HCT116 (cell line): ENCODE results near the gene SAMD4A.

Experiments
- CEBPB ChIP-seq: IDR thresholded peaks from 2 replicates; pipeline ENCODE4 v1.6.1; 2012; ENCODE audit warnings: low read depth
- CTCF ChIP-seq, 3 experiments: fragments of 200-600 bp in 1 of 3; sonication (generic) in 1 of 3; IDR thresholded peaks in 2 of 3; conservative IDR thresholded peaks in 1 of 3; 2 replicates each; pipeline ENCODE4 v1.5.1; 2012 to 2017; ENCODE audit warnings: low read depth in 2 of 3, low read length in 2 of 3, antibody characterized with exemption in 1 of 3, borderline replicate concordance in 1 of 3, control low read depth in 1 of 3, mild to moderate bottlenecking in 1 of 3, mixed read lengths in 1 of 3, mixed run types in 1 of 3, moderate library complexity in 1 of 3; ENCODE audit not compliant: insufficient read depth in 1 of 3
- EGR1 ChIP-seq: IDR thresholded peaks from 2 replicates; pipeline ENCODE4 v1.6.1; 2012; ENCODE audit warnings: low read depth
- EZH2 ChIP-seq: fragments of 200-600 bp; sonication (generic); IDR thresholded peaks from 2 replicates; pipeline ENCODE4 v1.6.1; 2017; ENCODE audit warnings: antibody characterized with exemption, mixed run types
- FOSL1 ChIP-seq: IDR thresholded peaks from 2 replicates; pipeline ENCODE4 v1.6.1; 2012; ENCODE audit warnings: low read depth
- JUND ChIP-seq: IDR thresholded peaks from 2 replicates; pipeline ENCODE4 v1.6.1; 2012
- MAX ChIP-seq: IDR thresholded peaks from 2 replicates; pipeline ENCODE4 v1.6.1; 2012
- POLR2A ChIP-seq: IDR thresholded peaks from 2 replicates; pipeline ENCODE4 v1.7.0; 2011; ENCODE audit warnings: borderline replicate concordance; ENCODE audit not compliant: insufficient read depth, insufficient read length; ENCODE audit errors: extremely low read depth
- RAD21 ChIP-seq: IDR thresholded peaks from 2 replicates; pipeline ENCODE4 v1.6.1; 2012; ENCODE audit warnings: low read depth, mild to moderate bottlenecking
- REST ChIP-seq: IDR thresholded peaks from 2 replicates; pipeline ENCODE4 v1.6.1; 2012; ENCODE audit warnings: low read depth
- SIN3A ChIP-seq: IDR thresholded peaks from 2 replicates; pipeline ENCODE4 v1.6.1; 2012; ENCODE audit warnings: low read depth
- SRF ChIP-seq: IDR thresholded peaks from 2 replicates; pipeline ENCODE4 v1.6.1; 2012; ENCODE audit warnings: low read depth
- YY1 ChIP-seq: IDR thresholded peaks from 2 replicates; pipeline ENCODE4 v1.6.1; 2011; ENCODE audit warnings: low read length, low read depth, moderate library complexity, mild to moderate bottlenecking; ENCODE audit not compliant: insufficient replicate concordance; ENCODE audit errors: extremely low read depth
- ZNF274 ChIP-seq: fragments of 200-500 bp; sonication (Bioruptor generic); IDR thresholded peaks from 2 replicates; pipeline ENCODE4 v1.6.1; 2014; ENCODE audit warnings: mild to moderate bottlenecking, low read depth, low read length, inconsistent platforms

GRCh38 chr14:54671537-54671936 is 104.6 kb downstream of the SAMD4A start:
- TF ChIP-seq CTCF (IDR thresholded peaks at IDR 0.05 in 2 of 3, conservative IDR thresholded peaks at IDR 0.05 in 1 of 3; ENCODE audit: borderline replicate concordance in 1 of 3, insufficient read depth in 1 of 3, low read depth in 2 of 3, low read length in 2 of 3) = no peak
- TF ChIP-seq SRF = no peak
- TF ChIP-seq CEBPB = no peak
- no peak for TF ChIP-seq REST
- TF ChIP-seq RAD21 = no peak
- TF ChIP-seq SIN3A = no peak
- TF ChIP-seq POLR2A = no peak
- no peak for TF ChIP-seq MAX
- no peak for TF ChIP-seq FOSL1
- TF ChIP-seq JUND = no peak
- TF ChIP-seq EZH2 = no peak
- TF ChIP-seq ZNF274 = no peak
- no peak for TF ChIP-seq YY1
- no peak for TF ChIP-seq EGR1
